NB4 (cell line): Measurements from ENCODE around the gene SSBP3.

Experiments used
- POLR2A ChIP-seq: IDR thresholded peaks from 2 replicates; pipeline ENCODE4 v1.6.1; 2011; ENCODE audit warnings: mild to moderate bottlenecking; ENCODE audit not compliant: insufficient read length; ENCODE audit errors: extremely low read depth
- TF ChIP-seq, protein P1 (sequence below): IDR thresholded peaks from one replicate; pipeline ENCODE4 v1.5.1; 2012; ENCODE audit warnings: low read depth, low read length

DNA sequence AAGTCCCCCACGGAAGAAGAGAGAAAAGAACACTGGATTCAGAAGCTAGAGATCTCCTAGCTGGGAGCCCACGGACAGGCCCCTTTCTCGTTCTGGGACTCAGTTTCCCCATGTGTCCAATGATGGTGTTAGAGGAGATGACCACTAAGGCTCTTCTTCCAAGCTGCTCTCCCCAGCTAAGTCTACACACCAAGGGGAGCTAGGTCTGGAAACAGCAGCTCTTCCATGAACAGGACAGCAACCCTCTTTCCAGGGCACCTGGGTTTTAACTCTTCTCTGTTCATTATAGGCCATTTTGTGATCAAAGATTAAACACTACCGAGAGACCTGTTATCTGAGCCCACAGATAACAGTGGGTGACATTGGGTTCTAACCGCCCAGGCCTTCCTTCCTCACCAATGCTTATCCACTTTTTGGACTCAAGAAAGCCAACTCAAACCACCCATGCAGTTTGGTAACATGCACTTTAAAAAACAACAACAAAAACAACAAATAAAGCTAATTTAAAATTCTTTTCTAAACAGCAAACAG is 120.3 kb downstream of the SSBP3 start:
- TF ChIP-seq, protein P1, sequence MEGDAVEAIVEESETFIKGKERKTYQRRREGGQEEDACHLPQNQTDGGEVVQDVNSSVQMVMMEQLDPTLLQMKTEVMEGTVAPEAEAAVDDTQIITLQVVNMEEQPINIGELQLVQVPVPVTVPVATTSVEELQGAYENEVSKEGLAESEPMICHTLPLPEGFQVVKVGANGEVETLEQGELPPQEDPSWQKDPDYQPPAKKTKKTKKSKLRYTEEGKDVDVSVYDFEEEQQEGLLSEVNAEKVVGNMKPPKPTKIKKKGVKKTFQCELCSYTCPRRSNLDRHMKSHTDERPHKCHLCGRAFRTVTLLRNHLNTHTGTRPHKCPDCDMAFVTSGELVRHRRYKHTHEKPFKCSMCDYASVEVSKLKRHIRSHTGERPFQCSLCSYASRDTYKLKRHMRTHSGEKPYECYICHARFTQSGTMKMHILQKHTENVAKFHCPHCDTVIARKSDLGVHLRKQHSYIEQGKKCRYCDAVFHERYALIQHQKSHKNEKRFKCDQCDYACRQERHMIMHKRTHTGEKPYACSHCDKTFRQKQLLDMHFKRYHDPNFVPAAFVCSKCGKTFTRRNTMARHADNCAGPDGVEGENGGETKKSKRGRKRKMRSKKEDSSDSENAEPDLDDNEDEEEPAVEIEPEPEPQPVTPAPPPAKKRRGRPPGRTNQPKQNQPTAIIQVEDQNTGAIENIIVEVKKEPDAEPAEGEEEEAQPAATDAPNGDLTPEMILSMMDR, result no peak
- no peak for TF ChIP-seq POLR2A
